BLaER1 (cell line): ENCODE results near the gene BCL2L1.
A peak's percentile ranks its signal among the peaks of the same experiment; 100 is the strongest.
"Not testable (repeated sequence)": the region's sequence is repeated elsewhere in the genome, so short reads cannot be mapped to it uniquely, and the experiment has no call there.

Experiments used
- H3K27ac ChIP-seq: shearing (Covaris generic); formaldehyde crosslinking; 2 replicates; pipeline ENCODE4 v1.8.1; 2022
- H3K27me3 ChIP-seq: shearing (Covaris generic); formaldehyde crosslinking; 2 replicates; pipeline ENCODE4 v1.8.1; 2022
- H3K36me3 ChIP-seq: shearing (Covaris generic); formaldehyde crosslinking; 2 replicates; pipeline ENCODE4 v1.8.1; 2022
- H3K4me1 ChIP-seq: shearing (Covaris generic); formaldehyde crosslinking; 2 replicates; pipeline ENCODE4 v1.8.1; 2022
- H3K4me2 ChIP-seq: shearing (Covaris generic); formaldehyde crosslinking; 2 replicates; pipeline ENCODE4 v1.8.1; 2022
- H3K4me3 ChIP-seq: shearing (Covaris generic); formaldehyde crosslinking; 2 replicates; pipeline ENCODE4 v1.8.1; 2022
- H3K9ac ChIP-seq: shearing (Covaris generic); formaldehyde crosslinking; 2 replicates; pipeline ENCODE4 v1.8.1; 2022
- H3K9me3 ChIP-seq: shearing (Covaris generic); formaldehyde crosslinking; 2 replicates; pipeline ENCODE4 v1.8.1; 2022
- H4K20me1 ChIP-seq: shearing (Covaris generic); formaldehyde crosslinking; 2 replicates; pipeline ENCODE4 v1.8.1; 2022
- Cebpa-rat ChIP-seq: shearing (Covaris generic); IDR thresholded peaks from 2 replicates; pipeline ENCODE4 v1.8.1; 2022

BCL2L1 gene

GRCh38 chr20:31757254-31757653 is 34.6 kb upstream of the BCL2L1 start:
- H3K9ac ChIP-seq = no peak overlapping the region
- H3K4me2 ChIP-seq = no peak overlapping the region
- no peaks in the 10 kb centered on the region for H3K4me1 ChIP-seq
- H3K9me3 ChIP-seq = no peaks in the 10 kb centered on the region
- no peak overlapping the region for H3K4me3 ChIP-seq
- TF ChIP-seq Cebpa-rat = no peak
- H3K27me3 ChIP-seq = no peaks in the 10 kb centered on the region
- peaks cover 91% of the 10 kb centered on the region for H4K20me1 ChIP-seq
- no peak overlapping the region for H3K27ac ChIP-seq
- peaks cover 100% of the 10 kb centered on the region for H3K36me3 ChIP-seq

DNA sequence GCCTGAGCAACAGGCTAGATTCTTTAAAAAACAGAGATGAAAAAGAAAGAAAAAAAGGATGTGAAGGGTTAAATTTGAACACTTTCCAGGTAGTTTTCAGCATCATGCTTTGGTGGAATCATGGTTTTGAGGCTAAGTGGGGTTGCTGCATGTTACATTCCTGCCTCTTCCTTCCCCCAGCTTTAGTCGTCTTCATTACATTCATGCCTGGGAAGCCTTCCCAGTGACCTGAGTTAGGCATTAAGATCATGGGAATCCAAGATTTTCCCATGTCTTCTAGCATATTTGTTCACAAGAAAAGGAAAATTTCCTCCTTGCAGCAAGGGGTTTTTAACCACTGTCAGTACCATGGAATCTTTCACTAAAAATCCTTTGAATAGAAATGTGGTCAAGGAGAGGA is 28.5 kb upstream of the BCL2L1 start:
- Histone ChIP-seq H3K4me2 (no peak overlapping the region), H3K4me1 (no peaks in the 10 kb centered on the region), H3K27ac (no peak overlapping the region), H3K27me3 (no peaks in the 10 kb centered on the region), H3K9me3 (no peaks in the 10 kb centered on the region), H3K9ac (no peak overlapping the region), H4K20me1 (peaks cover 85% of the 10 kb centered on the region), H3K4me3 (no peak overlapping the region), H3K36me3 (peaks cover 98% of the 10 kb centered on the region)
- no peak for TF ChIP-seq Cebpa-rat

DNA sequence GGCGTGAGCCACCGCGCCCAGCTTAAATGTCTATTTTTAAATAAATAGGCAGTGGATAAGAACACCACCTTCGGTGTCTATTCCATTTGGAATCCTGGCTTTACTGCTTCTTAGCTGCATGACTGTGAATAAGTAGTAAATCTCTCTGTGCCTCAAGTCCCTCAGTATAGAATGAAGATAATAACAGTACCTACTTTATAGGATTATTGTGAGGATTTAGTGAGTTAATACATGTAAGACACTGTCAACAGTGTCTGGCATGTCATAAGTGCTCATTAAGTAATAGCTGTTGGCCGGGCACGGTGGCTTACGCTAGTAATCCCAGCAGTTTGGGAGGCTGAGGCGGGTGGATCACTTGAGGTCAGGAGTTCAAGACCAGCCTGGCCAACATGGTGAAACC is 26.6 kb upstream of the BCL2L1 start:
- Histone ChIP-seq H3K36me3 (peaks cover 97% of the 10 kb centered on the region), H3K4me2 (no peak overlapping the region), H3K9ac (no peak overlapping the region), H3K9me3 (no peaks in the 10 kb centered on the region), H3K27ac (no peak overlapping the region), H3K4me1 (no peaks in the 10 kb centered on the region), H3K4me3 (no peak overlapping the region), H4K20me1 (peaks cover 77% of the 10 kb centered on the region), H3K27me3 (no peaks in the 10 kb centered on the region)
- TF ChIP-seq Cebpa-rat = no peak

- no peaks in the 10 kb centered on the region for H3K4me1 ChIP-seq
- H3K9ac ChIP-seq = no peak overlapping the region
- no peak for TF ChIP-seq Cebpa-rat
- H3K27ac ChIP-seq = no peak overlapping the region
- peaks cover 69% of the 10 kb centered on the region for H4K20me1 ChIP-seq
- peaks cover 97% of the 10 kb centered on the region for H3K36me3 ChIP-seq
- H3K4me2 ChIP-seq = no peak overlapping the region
- H3K4me3 ChIP-seq = no peak overlapping the region
- H3K9me3 ChIP-seq = no peaks in the 10 kb centered on the region
- no peaks in the 10 kb centered on the region for H3K27me3 ChIP-seq
Measured at GRCh38 chr20:31747640-31748039, 25.0 kb upstream of the BCL2L1 start.

DNA sequence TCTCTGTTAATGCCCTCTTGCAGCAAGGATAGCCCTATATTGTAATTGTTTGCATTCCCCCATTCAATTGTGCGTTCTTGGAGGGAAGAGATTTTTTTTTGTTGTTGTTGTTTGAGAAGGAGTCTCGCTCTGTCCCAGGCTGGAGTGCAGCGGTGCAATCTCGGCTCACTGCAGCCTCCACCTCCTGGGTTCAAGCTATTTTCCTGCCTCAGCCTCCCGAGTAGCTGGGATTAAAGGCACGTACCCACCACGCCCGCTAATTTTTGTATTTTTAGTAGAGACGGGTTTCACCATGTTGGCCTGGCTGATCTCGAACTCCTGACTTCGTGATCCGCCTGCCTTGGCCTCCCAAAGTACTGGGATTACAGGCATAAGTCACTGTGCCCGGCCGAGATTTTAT is 24.4 kb upstream of the BCL2L1 start:
- H3K36me3 ChIP-seq = peaks cover 95% of the 10 kb centered on the region
- H3K9me3 ChIP-seq, H3K4me1 ChIP-seq, H3K4me2 ChIP-seq, H3K27me3 ChIP-seq, H3K27ac ChIP-seq, H3K4me3 ChIP-seq, H3K9ac ChIP-seq: not testable (repeated sequence)
- H4K20me1 ChIP-seq = peaks cover 63% of the 10 kb centered on the region

- no peaks in the 10 kb centered on the region for H3K9me3 ChIP-seq
- no peak for TF ChIP-seq Cebpa-rat
- H3K27ac ChIP-seq = no peak overlapping the region
- H3K4me3 ChIP-seq = no peak overlapping the region
- H3K36me3 ChIP-seq = peaks cover 88% of the 10 kb centered on the region
- peaks cover 62% of the 10 kb centered on the region for H4K20me1 ChIP-seq
- no peak overlapping the region for H3K9ac ChIP-seq
- H3K4me2 ChIP-seq = no peak overlapping the region
- H3K4me1 ChIP-seq = peaks cover 11% of the 10 kb centered on the region
- H3K27me3 ChIP-seq = no peaks in the 10 kb centered on the region
Measured at GRCh38 chr20:31746068-31746878, 23.6 kb upstream of the BCL2L1 start.

DNA sequence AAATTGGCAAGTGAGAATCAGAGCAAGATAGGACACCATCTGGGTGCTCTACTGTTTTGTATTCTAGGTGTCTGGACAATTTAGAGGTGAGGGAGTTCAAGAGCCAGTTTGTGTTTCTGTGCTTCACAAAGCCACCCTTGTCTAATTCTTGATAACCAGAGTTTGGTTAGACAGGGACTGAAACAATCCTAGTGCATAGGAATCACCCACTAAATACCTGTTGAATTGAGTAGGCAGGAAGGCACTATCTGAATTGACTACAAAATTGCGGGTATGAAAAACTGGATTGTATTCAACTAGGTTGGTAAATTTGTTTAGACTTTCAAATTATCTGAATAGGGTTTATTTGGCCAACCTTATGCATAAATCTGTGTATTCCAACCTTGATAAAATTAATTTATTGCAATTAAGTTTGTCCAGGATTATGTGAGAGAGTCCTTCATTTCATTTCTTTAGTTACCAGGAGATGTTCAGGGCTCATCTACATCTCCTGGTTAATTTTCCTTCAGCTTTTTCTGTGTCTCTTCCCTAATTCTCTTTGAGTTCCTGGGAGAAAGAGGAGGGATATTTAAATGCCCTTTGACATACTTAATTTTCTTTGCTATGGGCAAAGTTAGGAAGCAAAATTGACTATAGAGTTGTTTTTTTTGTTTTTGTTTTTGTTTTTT is 18.1 kb upstream of the BCL2L1 start:
- H3K27ac ChIP-seq = no peak overlapping the region
- H4K20me1 ChIP-seq = peaks cover 29% of the 10 kb centered on the region; the same call in 1 of the 2 replicates
- peak overlapping the region; percentile 85 for H3K9ac ChIP-seq
- H3K4me2 ChIP-seq = peak overlapping the region; percentile 74
- H3K9me3 ChIP-seq = no peaks in the 10 kb centered on the region
- H3K36me3 ChIP-seq = peaks cover 35% of the 10 kb centered on the region
- TF ChIP-seq Cebpa-rat = no peak
- no peaks in the 10 kb centered on the region for H3K27me3 ChIP-seq
- H3K4me1 ChIP-seq = peaks cover 44% of the 10 kb centered on the region
- peak overlapping the region; percentile 80 for H3K4me3 ChIP-seq

GRCh38 chr20:31740208-31740607 is 17.5 kb upstream of the BCL2L1 start:
- peak overlapping the region; percentile 80 for H3K4me3 ChIP-seq
- H3K27ac ChIP-seq = peak overlapping the region; percentile 83
- peak overlapping the region; percentile 85 for H3K9ac ChIP-seq

GRCh38 chr20:31739550-31739977 is 16.9 kb upstream of the BCL2L1 start:
- Histone ChIP-seq H3K9ac (peak overlapping the region; percentile 85), H4K20me1 (peaks cover 26% of the 10 kb centered on the region; the same call in 1 of the 2 replicates), H3K27me3 (no peaks in the 10 kb centered on the region), H3K4me1 (peaks cover 44% of the 10 kb centered on the region), H3K27ac (peak overlapping the region; percentile 83), H3K4me2 (peak overlapping the region; percentile 74), H3K4me3 (peak overlapping the region; percentile 80), H3K36me3 (peaks cover 24% of the 10 kb centered on the region), H3K9me3 (no peaks in the 10 kb centered on the region)
- TF ChIP-seq Cebpa-rat = no peak

More at GRCh38 chr20:31740208-31740607, 17.5 kb upstream of the BCL2L1 start:
- Histone ChIP-seq H3K9me3 (no peaks in the 10 kb centered on the region), H3K36me3 (peaks cover 30% of the 10 kb centered on the region), H4K20me1 (peaks cover 29% of the 10 kb centered on the region; the same call in 1 of the 2 replicates), H3K27me3 (no peaks in the 10 kb centered on the region), H3K4me1 (peaks cover 44% of the 10 kb centered on the region), H3K4me2 (peak overlapping the region; percentile 74)
- no peak for TF ChIP-seq Cebpa-rat
